ENCODE measurements around the gene MAMLD1.

DNA sequence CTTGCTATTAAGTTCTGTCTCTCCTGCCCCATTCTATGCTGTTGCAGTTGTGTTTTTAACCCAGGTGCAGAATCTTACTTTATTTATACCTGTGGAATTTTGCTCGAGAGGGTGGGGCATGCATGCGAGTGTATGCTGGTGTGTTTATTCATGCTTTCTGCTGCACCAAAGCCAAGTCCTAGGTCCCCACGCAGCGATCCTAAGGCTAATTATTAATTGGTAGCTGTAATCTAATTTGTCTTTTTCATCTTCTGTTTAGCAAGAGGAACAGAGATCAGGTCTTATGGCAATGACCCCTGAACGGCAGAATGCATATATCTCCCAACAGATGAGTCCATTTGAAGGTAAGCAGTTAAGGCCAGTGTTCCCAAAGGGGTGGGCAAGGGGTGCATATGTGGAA is 146.6 kb downstream of the MAMLD1 start:
- TF ChIP-seq, protein P1, sequence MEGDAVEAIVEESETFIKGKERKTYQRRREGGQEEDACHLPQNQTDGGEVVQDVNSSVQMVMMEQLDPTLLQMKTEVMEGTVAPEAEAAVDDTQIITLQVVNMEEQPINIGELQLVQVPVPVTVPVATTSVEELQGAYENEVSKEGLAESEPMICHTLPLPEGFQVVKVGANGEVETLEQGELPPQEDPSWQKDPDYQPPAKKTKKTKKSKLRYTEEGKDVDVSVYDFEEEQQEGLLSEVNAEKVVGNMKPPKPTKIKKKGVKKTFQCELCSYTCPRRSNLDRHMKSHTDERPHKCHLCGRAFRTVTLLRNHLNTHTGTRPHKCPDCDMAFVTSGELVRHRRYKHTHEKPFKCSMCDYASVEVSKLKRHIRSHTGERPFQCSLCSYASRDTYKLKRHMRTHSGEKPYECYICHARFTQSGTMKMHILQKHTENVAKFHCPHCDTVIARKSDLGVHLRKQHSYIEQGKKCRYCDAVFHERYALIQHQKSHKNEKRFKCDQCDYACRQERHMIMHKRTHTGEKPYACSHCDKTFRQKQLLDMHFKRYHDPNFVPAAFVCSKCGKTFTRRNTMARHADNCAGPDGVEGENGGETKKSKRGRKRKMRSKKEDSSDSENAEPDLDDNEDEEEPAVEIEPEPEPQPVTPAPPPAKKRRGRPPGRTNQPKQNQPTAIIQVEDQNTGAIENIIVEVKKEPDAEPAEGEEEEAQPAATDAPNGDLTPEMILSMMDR (IDR thresholded peaks at IDR 0.05) = no peak
- TF ChIP-seq POLR2A (IDR thresholded peaks at IDR 0.05) = no peak

Measured in transverse colon (tissue), 3 donors.